Ishikawa (cell line): Measurements from ENCODE around the gene VAV3.

Experiments
- CEBPB ChIP-seq: IDR thresholded peaks from 2 replicates; pipeline ENCODE4 v1.6.1; 2012
- CREB1 ChIP-seq: IDR thresholded peaks from 2 replicates; pipeline ENCODE4 v1.6.1; 2012; ENCODE audit warnings: low read depth
- EGR1 ChIP-seq: IDR thresholded peaks from 2 replicates; pipeline ENCODE4 v1.6.1; 2012
- EP300 ChIP-seq: IDR thresholded peaks from 2 replicates; pipeline ENCODE4 v1.6.1; 2012; ENCODE audit warnings: borderline replicate concordance
- FOXM1 ChIP-seq: IDR thresholded peaks from 2 replicates; pipeline ENCODE4 v1.6.1; 2012; ENCODE audit warnings: low read depth, borderline replicate concordance
- MAX ChIP-seq: IDR thresholded peaks from 2 replicates; pipeline ENCODE4 v1.6.1; 2012
- NFIC ChIP-seq: IDR thresholded peaks from 2 replicates; pipeline ENCODE4 v1.6.1; 2012
- RAD21 ChIP-seq: IDR thresholded peaks from 2 replicates; pipeline ENCODE4 v1.6.1; 2012; ENCODE audit warnings: low read depth
- REST ChIP-seq: IDR thresholded peaks from 2 replicates; pipeline ENCODE4 v1.6.1; 2012; ENCODE audit warnings: low read depth, mild to moderate bottlenecking
- TAF1 ChIP-seq: IDR thresholded peaks from 2 replicates; pipeline ENCODE4 v1.6.1; 2012; ENCODE audit warnings: low read depth, mild to moderate bottlenecking
- TCF12 ChIP-seq: IDR thresholded peaks from 2 replicates; pipeline ENCODE4 v1.6.1; 2012; ENCODE audit warnings: low read depth
- TEAD4 ChIP-seq: IDR thresholded peaks from 2 replicates; pipeline ENCODE4 v1.6.1; 2012
- USF1 ChIP-seq: IDR thresholded peaks from 2 replicates; pipeline ENCODE4 v1.6.1; 2012
- YY1 ChIP-seq: IDR thresholded peaks from 2 replicates; pipeline ENCODE4 v1.6.1; 2012; ENCODE audit warnings: low read depth
- ZBTB7A ChIP-seq: IDR thresholded peaks from 2 replicates; pipeline ENCODE4 v1.6.1; 2012; ENCODE audit warnings: low read depth

The VAV3 gene

GRCh38 chr1:107949467-107950253, 15.3 kb downstream of the VAV3 start:
- TF ChIP-seq TCF12 (no peak), USF1 (no peak), EGR1 (no peak)

GRCh38 chr1:107946794-107947193, 18.2 kb downstream of the VAV3 start:
- TF ChIP-seq YY1 (no peak), TCF12 (no peak), TAF1 (no peak), EP300 (no peak), NFIC (no peak), EGR1 (no peak), RAD21 (no peak), CREB1 (no peak), ZBTB7A (no peak), TEAD4 (no peak)

- TF ChIP-seq MAX (no peak), TAF1 (no peak), NFIC (no peak), CEBPB (no peak), RAD21 (no peak), FOXM1 (no peak), YY1 (no peak)
Observed at GRCh38 chr1:107943694-107944093, 21.3 kb downstream of the VAV3 start.

GRCh38 chr1:107942814-107943213, 22.2 kb downstream of the VAV3 start:
- no peak for TF ChIP-seq TAF1
- TF ChIP-seq MAX: no peak
- TF ChIP-seq CREB1: no peak
- TF ChIP-seq REST: no peak
- TF ChIP-seq ZBTB7A: no peak
- TF ChIP-seq CEBPB: no peak
- TF ChIP-seq TEAD4: no peak
- TF ChIP-seq RAD21: no peak
- no peak for TF ChIP-seq YY1
- no peak for TF ChIP-seq FOXM1
- TF ChIP-seq EGR1: no peak
- no peak for TF ChIP-seq USF1
- TF ChIP-seq EP300: no peak
- no peak for TF ChIP-seq TCF12

- TF ChIP-seq CREB1 (no peak), REST (no peak)
Observed at GRCh38 chr1:107941531-107941930, 23.4 kb downstream of the VAV3 start.

- TF ChIP-seq REST: no peak
- TF ChIP-seq TCF12: no peak
- TF ChIP-seq NFIC: no peak
- TF ChIP-seq CREB1: no peak
- TF ChIP-seq USF1: no peak
- no peak for TF ChIP-seq CEBPB
- no peak for TF ChIP-seq YY1
- no peak for TF ChIP-seq MAX
- no peak for TF ChIP-seq TAF1
- TF ChIP-seq FOXM1: no peak
- no peak for TF ChIP-seq RAD21
Observed at GRCh38 chr1:107941123-107941522, 23.9 kb downstream of the VAV3 start.
